Measurements from ENCODE around the gene TUBGCP2. TPM values are rescaled to one million over a fixed set of nuclear protein-coding genes. Genes with fewer than 3 reads are reported as not detected.
A peak's percentile ranks its signal among the peaks of the same experiment; 100 is the strongest.

The TUBGCP2 gene
- total RNA-seq, 1 experiment from 2014 or later: 23.3 TPM

- Histone ChIP-seq H3K9me3 (replicated peaks) (no peaks in the 10 kb centered on the region), H3K4me3 (peak overlapping the region; percentile 84), H3K27me3 (no peaks in the 10 kb centered on the region), H3K27ac (peak overlapping the region; percentile 75), H3K4me1 (no peaks in the 10 kb centered on the region), H3K36me3 (0 out of 2 replicates have a peak, but pooled peaks cover 3% of the 10 kb centered on the region)
- peak; percentile 79 to 83 for DNase-seq
Measured at GRCh38 chr10:133309100-133309719, 538 bp upstream of the TUBGCP2 start.

GRCh38 chr10:133307776-133308420 lies 774 bp downstream of the TUBGCP2 start:
- Histone ChIP-seq H3K4me1 (no peaks in the 10 kb centered on the region), H3K4me3 (peak overlapping the region; percentile 84), H3K27me3 (no peaks in the 10 kb centered on the region), H3K27ac (peak overlapping the region; percentile 75), H3K9me3 (replicated peaks) (no peaks in the 10 kb centered on the region), H3K36me3 (0 out of 2 replicates have a peak, but pooled peaks cover 3% of the 10 kb centered on the region)
- peak; percentile 58 to 68 for DNase-seq

GRCh38 chr10:133306941-133307379 lies 1.7 kb downstream of the TUBGCP2 start:
- Histone ChIP-seq H3K27ac (no peak overlapping the region), H3K4me3 (no peak overlapping the region), H3K36me3 (0 out of 2 replicates have a peak, but pooled peaks cover 3% of the 10 kb centered on the region), H3K4me1 (no peaks in the 10 kb centered on the region), H3K27me3 (no peaks in the 10 kb centered on the region), H3K9me3 (replicated peaks) (no peaks in the 10 kb centered on the region)
- DNase-seq: no peak

GRCh38 chr10:133306097-133306476 lies 2.6 kb downstream of the TUBGCP2 start:
- Histone ChIP-seq H3K27ac (no peak overlapping the region), H3K4me3 (no peak overlapping the region), H3K27me3 (no peaks in the 10 kb centered on the region), H3K4me1 (no peaks in the 10 kb centered on the region), H3K36me3 (0 out of 2 replicates have a peak, but pooled peaks cover 1% of the 10 kb centered on the region), H3K9me3 (replicated peaks) (no peaks in the 10 kb centered on the region)
- no peak for DNase-seq

- no peak overlapping the region for H3K27ac ChIP-seq
- H3K36me3 ChIP-seq: no peaks in the 10 kb centered on the region
- DNase-seq: no peak
- no peaks in the 10 kb centered on the region for H3K9me3 ChIP-seq (replicated peaks)
- H3K27me3 ChIP-seq: no peaks in the 10 kb centered on the region
- no peaks in the 10 kb centered on the region for H3K4me1 ChIP-seq
- no peak overlapping the region for H3K4me3 ChIP-seq
Measured at GRCh38 chr10:133303206-133303605, 5.5 kb downstream of the TUBGCP2 start.

GRCh38 chr10:133302230-133302629 lies 6.4 kb downstream of the TUBGCP2 start:
- Histone ChIP-seq H3K4me1 (no peaks in the 10 kb centered on the region), H3K9me3 (replicated peaks) (no peaks in the 10 kb centered on the region), H3K27ac (no peak overlapping the region), H3K4me3 (no peak overlapping the region), H3K36me3 (peaks cover 2% of the 10 kb centered on the region; the same call in 1 of the 2 replicates), H3K27me3 (no peaks in the 10 kb centered on the region)
- no peak for DNase-seq

GRCh38 chr10:133299738-133300137 lies 8.9 kb downstream of the TUBGCP2 start:
- Histone ChIP-seq H3K4me1 (no peaks in the 10 kb centered on the region), H3K9me3 (replicated peaks) (no peaks in the 10 kb centered on the region), H3K4me3 (no peak overlapping the region), H3K36me3 (peaks cover 2% of the 10 kb centered on the region; the same call in 1 of the 2 replicates), H3K27ac (no peak overlapping the region), H3K27me3 (no peaks in the 10 kb centered on the region)
- no peak for DNase-seq

- no peaks in the 10 kb centered on the region for H3K9me3 ChIP-seq (replicated peaks)
- H3K36me3 ChIP-seq: peaks cover 2% of the 10 kb centered on the region; the same call in 1 of the 2 replicates
- no peak overlapping the region for H3K4me3 ChIP-seq
- H3K4me1 ChIP-seq: no peaks in the 10 kb centered on the region
- no peaks in the 10 kb centered on the region for H3K27me3 ChIP-seq
- no peak for DNase-seq
- H3K27ac ChIP-seq: no peak overlapping the region
Measured at GRCh38 chr10:133299224-133299623, 9.4 kb downstream of the TUBGCP2 start.

- no peaks in the 10 kb centered on the region for H3K4me1 ChIP-seq
- no peak overlapping the region for H3K27ac ChIP-seq
- no peaks in the 10 kb centered on the region for H3K27me3 ChIP-seq
- peaks cover 2% of the 10 kb centered on the region; the same call in 1 of the 2 replicates for H3K36me3 ChIP-seq
- H3K9me3 ChIP-seq (replicated peaks): no peaks in the 10 kb centered on the region
- no peak overlapping the region for H3K4me3 ChIP-seq
- no peak for DNase-seq
Measured at GRCh38 chr10:133298466-133298865, 10.2 kb downstream of the TUBGCP2 start.

GRCh38 chr10:133297504-133297903 lies 11.2 kb downstream of the TUBGCP2 start:
- DNase-seq: no peak
- Histone ChIP-seq H3K36me3 (peaks cover 8% of the 10 kb centered on the region), H3K27ac (no peak overlapping the region), H3K27me3 (no peaks in the 10 kb centered on the region), H3K4me3 (no peak overlapping the region), H3K9me3 (replicated peaks) (no peaks in the 10 kb centered on the region), H3K4me1 (no peaks in the 10 kb centered on the region)

- DNase-seq: no peak
- no peaks in the 10 kb centered on the region for H3K4me1 ChIP-seq
- H3K4me3 ChIP-seq: no peak overlapping the region
- H3K27ac ChIP-seq: no peak overlapping the region
- peaks cover 9% of the 10 kb centered on the region for H3K36me3 ChIP-seq
- no peaks in the 10 kb centered on the region for H3K27me3 ChIP-seq
- no peaks in the 10 kb centered on the region for H3K9me3 ChIP-seq (replicated peaks)
Measured at GRCh38 chr10:133295426-133296320, 13.0 kb downstream of the TUBGCP2 start.

- Histone ChIP-seq H3K4me3 (no peak overlapping the region), H3K4me1 (no peaks in the 10 kb centered on the region), H3K36me3 (peaks cover 9% of the 10 kb centered on the region), H3K9me3 (replicated peaks) (no peaks in the 10 kb centered on the region), H3K27ac (no peak overlapping the region), H3K27me3 (no peaks in the 10 kb centered on the region)
- DNase-seq: no peak
Measured at GRCh38 chr10:133294189-133294588, 14.5 kb downstream of the TUBGCP2 start.

- no peak for DNase-seq
- Histone ChIP-seq H3K4me1 (no peaks in the 10 kb centered on the region), H3K36me3 (peaks cover 9% of the 10 kb centered on the region), H3K4me3 (no peak overlapping the region), H3K27ac (no peak overlapping the region), H3K9me3 (replicated peaks) (no peaks in the 10 kb centered on the region), H3K27me3 (no peaks in the 10 kb centered on the region)
Measured at GRCh38 chr10:133293810-133294119, 14.9 kb downstream of the TUBGCP2 start.

GRCh38 chr10:133292919-133293809 lies 15.5 kb downstream of the TUBGCP2 start:
- no peak overlapping the region for H3K27ac ChIP-seq
- DNase-seq: no peak

More at GRCh38 chr10:133292919-133293809, 15.5 kb downstream of the TUBGCP2 start:
- peaks cover 9% of the 10 kb centered on the region for H3K36me3 ChIP-seq
- no peaks in the 10 kb centered on the region for H3K9me3 ChIP-seq (replicated peaks)
- no peak overlapping the region for H3K4me3 ChIP-seq
- no peaks in the 10 kb centered on the region for H3K27me3 ChIP-seq
- H3K4me1 ChIP-seq: no peaks in the 10 kb centered on the region
